ENCODE results near the gene KIAA0040. TPM values are rescaled to one million over a fixed set of nuclear protein-coding genes. Genes with fewer than 3 reads are reported as not detected.

The KIAA0040 gene
- total and polyA plus RNA-seq, 11 donors, result 4.8 to 45.3 (median 12.9) TPM

- DNase-seq, result no peak
- 91 to 94% (median 92%) methylated on average over 4 of the region's 4 CpGs for WGBS, 4 donors
- peaks cover 0 to 15% (median 6%) of the 10 kb centered on the region in 12 donors for H3K4me1 ChIP-seq
- H3K4me3 ChIP-seq, result no peak overlapping the region
- ATAC-seq, result no peak
- no peaks in the 10 kb centered on the region for H3K27me3 ChIP-seq
- no peaks in the 10 kb centered on the region for H3K9me3 ChIP-seq
- peak overlapping the region in 1 of 12 donors; percentile 6 for H3K27ac ChIP-seq
- peaks cover 0 to 70% (median 46%) of the 10 kb centered on the region in 9 donors for H3K36me3 ChIP-seq
- TF ChIP-seq POLR2A (IDR thresholded peaks at IDR 0.05) (no peak), CTCF (IDR thresholded peaks at IDR 0.05) (no peak)
- intact Hi-C loops (cut with DNase I), result no loop called here
These were observed 23.8 kb downstream of the KIAA0040 start for GRCh38 chr1:175168782-175169181.

- TF ChIP-seq CTCF (IDR thresholded peaks at IDR 0.05) (no peak), POLR2A (IDR thresholded peaks at IDR 0.05) (no peak)
- no peak overlapping the region for H3K27ac ChIP-seq
- intact Hi-C loops (cut with DNase I), result no loop called here
- H3K4me3 ChIP-seq, result no peak overlapping the region
- no peaks in the 10 kb centered on the region for H3K27me3 ChIP-seq
- ATAC-seq (no peak), DNase-seq (no peak)
- 88 to 95% (median 94%) methylated on average over 2 of the region's 2 CpGs for WGBS, 4 donors
- peaks cover 0 to 15% (median 6%) of the 10 kb centered on the region in 12 donors for H3K4me1 ChIP-seq
- peaks cover 0 to 72% (median 43%) of the 10 kb centered on the region in 9 donors for H3K36me3 ChIP-seq
- no peaks in the 10 kb centered on the region for H3K9me3 ChIP-seq
These were observed 24.7 kb downstream of the KIAA0040 start for GRCh38 chr1:175167861-175168260.

GRCh38 chr1:175166746-175167145 lies 25.8 kb downstream of the KIAA0040 start:
- no peaks in the 10 kb centered on the region for H3K9me3 ChIP-seq
- ATAC-seq, result no peak
- H3K36me3 ChIP-seq, result peaks cover 0 to 72% (median 41%) of the 10 kb centered on the region in 9 donors
- H3K4me1 ChIP-seq, result peaks cover 0 to 11% (median 6%) of the 10 kb centered on the region in 12 donors
- intact Hi-C loops (cut with DNase I), result no loop called here
- DNase-seq, result no peak
- WGBS, 4 donors, result 90 to 96% (median 93%) methylated on average over 5 of the region's 5 CpGs
- H3K4me3 ChIP-seq, result no peak overlapping the region
- TF ChIP-seq CTCF (IDR thresholded peaks at IDR 0.05), result no peak
- no peak for TF ChIP-seq POLR2A (IDR thresholded peaks at IDR 0.05)
- H3K27me3 ChIP-seq, result no peaks in the 10 kb centered on the region
- H3K27ac ChIP-seq, result no peak overlapping the region

- intact Hi-C loops (cut with DNase I), result no loop called here
- H3K4me3 ChIP-seq, result no peak overlapping the region
- DNase-seq, result no peak
- no peaks in the 10 kb centered on the region for H3K9me3 ChIP-seq
- H3K36me3 ChIP-seq, result peaks cover 0 to 86% (median 58%) of the 10 kb centered on the region in 9 donors
- H3K4me1 ChIP-seq, result peaks cover 0 to 7% (median under 1%) of the 10 kb centered on the region in 12 donors
- no peaks in the 10 kb centered on the region for H3K27me3 ChIP-seq
- 91% methylated on average over 2 of the region's 2 CpGs for WGBS, 4 donors
- TF ChIP-seq CTCF (IDR thresholded peaks at IDR 0.05) (no peak), POLR2A (IDR thresholded peaks at IDR 0.05) (no peak)
- no peak for ATAC-seq
- H3K27ac ChIP-seq, result no peak overlapping the region
These were observed 27.8 kb downstream of the KIAA0040 start for GRCh38 chr1:175164751-175165150.
